Measurements from ENCODE around the gene CHD9NB. TPM values are rescaled to one million over a fixed set of nuclear protein-coding genes. Genes with fewer than 3 reads are reported as not detected.
A peak's percentile ranks its signal among the peaks of the same experiment; 100 is the strongest.

The CHD9NB gene
- polyA plus RNA-seq, 1 experiment: 0.78 TPM

DNA sequence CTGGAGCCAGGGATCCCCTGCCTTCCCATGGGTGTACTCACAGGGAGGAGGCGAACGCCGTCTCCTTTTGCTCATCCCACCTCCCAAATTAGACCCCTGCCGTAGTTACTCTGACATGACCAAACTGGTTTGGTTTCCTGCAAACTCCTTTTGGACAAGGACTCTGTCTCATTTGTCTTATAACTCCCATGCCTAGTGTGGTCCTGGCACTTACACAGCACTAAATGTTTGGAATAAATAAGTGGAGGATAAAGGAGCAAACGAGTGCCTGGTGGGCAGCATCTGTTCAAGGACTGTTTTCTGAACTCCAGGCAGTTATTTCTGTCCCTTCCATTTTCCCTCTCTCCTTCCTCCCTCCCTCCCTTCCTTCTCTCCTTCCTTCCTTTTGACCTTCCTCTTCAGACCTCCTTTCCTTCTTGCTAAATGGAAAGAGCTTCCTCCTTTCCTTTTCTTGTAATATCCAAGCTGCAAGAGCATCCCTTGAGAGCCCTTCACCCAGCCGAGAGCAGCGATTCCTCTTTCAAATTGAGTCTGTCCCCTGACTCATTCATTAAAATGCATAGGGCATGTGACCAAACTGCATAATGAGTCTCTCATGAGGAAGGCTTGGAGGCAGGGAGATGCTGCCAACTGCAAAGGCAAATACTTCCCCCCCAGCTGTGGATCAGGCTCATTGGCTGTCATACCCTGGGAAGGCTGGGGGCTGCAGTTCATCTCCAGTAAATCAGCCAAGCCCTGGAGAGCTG lies 38.9 kb upstream of the CHD9NB start:
- ChIA-PET POLR2A (interaction anchor here (0.7 kb wide), 3 partner anchors 20 to 165 kb away, joined by 3 to 8 read pairs (median 4); no protein-coding TSS in a partner anchor), CTCF (interaction anchor here (0.9 to 2.9 kb wide), 2 partner anchors 37 to 38 kb away, joined by 3 to 13 read pairs; partner anchors contain the start of gene CHD9)

DNA sequence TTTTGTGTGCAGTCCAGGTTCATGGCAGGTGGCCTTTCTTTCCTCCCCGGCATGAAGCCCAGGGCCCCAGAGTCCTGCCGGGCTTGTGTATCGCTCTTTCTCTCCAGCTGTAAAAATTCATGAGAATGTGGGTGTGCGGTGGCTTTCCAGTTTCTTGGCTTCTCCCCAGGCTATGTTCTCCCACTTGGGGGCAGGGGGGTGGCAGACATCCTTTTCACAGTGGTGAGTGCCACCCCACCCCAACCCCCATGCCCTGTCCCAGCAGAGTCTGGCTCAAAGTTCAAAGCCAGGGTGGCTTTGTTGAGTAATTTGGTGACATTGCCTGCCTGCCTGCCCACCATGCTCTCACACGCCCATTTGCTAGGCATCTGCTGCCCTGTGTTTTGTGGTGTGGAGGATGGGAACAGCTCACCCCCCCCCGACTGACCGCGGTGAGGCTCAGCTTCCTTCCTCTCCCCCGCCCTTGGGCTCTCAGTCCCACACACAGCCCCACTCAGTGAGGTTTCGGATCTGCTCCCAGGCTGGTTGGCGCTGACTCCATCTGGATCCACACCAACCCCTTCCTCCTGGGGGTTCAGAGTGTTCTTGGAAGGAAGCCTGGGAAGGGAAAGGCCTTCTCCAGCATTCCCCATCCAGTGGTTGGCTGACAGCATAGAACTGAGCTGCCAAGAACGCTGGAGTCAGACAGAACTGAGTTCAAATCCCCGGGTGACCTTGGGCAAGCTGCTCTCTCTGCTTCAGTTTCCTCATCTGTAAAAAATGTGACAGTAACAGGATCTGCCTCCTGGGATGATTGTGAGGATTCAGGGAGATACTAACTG lies 38.1 kb upstream of the CHD9NB start:
- Histone ChIP-seq H3K27me3 (ENCODE audit: control insufficient read depth, insufficient read depth, low read length) (no peaks in the 10 kb centered on the region), H3K4me3 (ENCODE audit: low read depth, low read length) (no peak overlapping the region), H3K36me3 (ENCODE audit: control insufficient read depth, insufficient read depth, low read length) (no peaks in the 10 kb centered on the region)
- TF ChIP-seq, protein P1, sequence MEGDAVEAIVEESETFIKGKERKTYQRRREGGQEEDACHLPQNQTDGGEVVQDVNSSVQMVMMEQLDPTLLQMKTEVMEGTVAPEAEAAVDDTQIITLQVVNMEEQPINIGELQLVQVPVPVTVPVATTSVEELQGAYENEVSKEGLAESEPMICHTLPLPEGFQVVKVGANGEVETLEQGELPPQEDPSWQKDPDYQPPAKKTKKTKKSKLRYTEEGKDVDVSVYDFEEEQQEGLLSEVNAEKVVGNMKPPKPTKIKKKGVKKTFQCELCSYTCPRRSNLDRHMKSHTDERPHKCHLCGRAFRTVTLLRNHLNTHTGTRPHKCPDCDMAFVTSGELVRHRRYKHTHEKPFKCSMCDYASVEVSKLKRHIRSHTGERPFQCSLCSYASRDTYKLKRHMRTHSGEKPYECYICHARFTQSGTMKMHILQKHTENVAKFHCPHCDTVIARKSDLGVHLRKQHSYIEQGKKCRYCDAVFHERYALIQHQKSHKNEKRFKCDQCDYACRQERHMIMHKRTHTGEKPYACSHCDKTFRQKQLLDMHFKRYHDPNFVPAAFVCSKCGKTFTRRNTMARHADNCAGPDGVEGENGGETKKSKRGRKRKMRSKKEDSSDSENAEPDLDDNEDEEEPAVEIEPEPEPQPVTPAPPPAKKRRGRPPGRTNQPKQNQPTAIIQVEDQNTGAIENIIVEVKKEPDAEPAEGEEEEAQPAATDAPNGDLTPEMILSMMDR (IDR thresholded peaks at IDR 0.05; ENCODE audit: insufficient read depth, low read depth, low read length): no peak
- ChIA-PET CTCF (interaction anchor here (1.8 to 2.9 kb wide), 2 partner anchors 36 to 39 kb away, joined by 3 to 13 read pairs; partner anchors contain the start of gene CHD9), POLR2A (interaction anchor here (0.6 to 0.7 kb wide), 3 partner anchors 21 to 1245 kb away, joined by 3 to 17 read pairs (median 3); no protein-coding TSS in a partner anchor)
- peak; percentile 96 for DNase-seq (ENCODE audit: low read depth)

More for the DNA sequence above, 38.9 kb upstream of the CHD9NB start:
- TF ChIP-seq, protein P1 (IDR thresholded peaks at IDR 0.05; ENCODE audit: insufficient read depth, low read depth, low read length): no peak
- H3K4me3 ChIP-seq (ENCODE audit: low read depth, low read length): no peak overlapping the region
- H3K36me3 ChIP-seq (ENCODE audit: control insufficient read depth, insufficient read depth, low read length): no peaks in the 10 kb centered on the region
- DNase-seq (ENCODE audit: low read depth): peak; percentile 61
- H3K27me3 ChIP-seq (ENCODE audit: control insufficient read depth, insufficient read depth, low read length): no peaks in the 10 kb centered on the region

DNA sequence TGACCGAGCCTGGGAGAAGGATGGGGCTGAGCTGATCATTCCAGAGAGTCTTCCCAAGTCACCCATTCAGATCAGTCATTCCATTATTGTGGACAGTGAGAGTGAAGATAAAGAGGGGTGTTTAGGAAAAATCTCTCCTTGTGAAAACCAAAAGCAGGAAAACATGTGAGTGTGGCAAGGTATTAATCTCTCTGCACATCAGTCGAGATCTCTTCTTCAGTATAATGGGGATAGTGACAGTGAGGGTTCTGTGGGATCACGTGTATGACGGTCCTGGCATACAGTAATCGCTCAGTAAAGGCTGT lies 37.5 kb upstream of the CHD9NB start:
- Histone ChIP-seq H3K36me3 (ENCODE audit: control insufficient read depth, insufficient read depth, low read length) (no peaks in the 10 kb centered on the region), H3K27me3 (ENCODE audit: control insufficient read depth, insufficient read depth, low read length) (no peaks in the 10 kb centered on the region), H3K4me3 (ENCODE audit: low read depth, low read length) (no peak overlapping the region)
- TF ChIP-seq, protein P1 (IDR thresholded peaks at IDR 0.05; ENCODE audit: insufficient read depth, low read depth, low read length): no peak
- DNase-seq (ENCODE audit: low read depth): no peak
- ChIA-PET CTCF (interaction anchor here (1.8 to 2.9 kb wide), 2 partner anchors 35 to 39 kb away, joined by 3 to 13 read pairs; partner anchors contain the start of gene CHD9), POLR2A (interaction anchor here (0.6 kb wide), 2 partner anchors 40 to 42 kb away, joined by 3 read pairs; no protein-coding TSS in a partner anchor)

DNA sequence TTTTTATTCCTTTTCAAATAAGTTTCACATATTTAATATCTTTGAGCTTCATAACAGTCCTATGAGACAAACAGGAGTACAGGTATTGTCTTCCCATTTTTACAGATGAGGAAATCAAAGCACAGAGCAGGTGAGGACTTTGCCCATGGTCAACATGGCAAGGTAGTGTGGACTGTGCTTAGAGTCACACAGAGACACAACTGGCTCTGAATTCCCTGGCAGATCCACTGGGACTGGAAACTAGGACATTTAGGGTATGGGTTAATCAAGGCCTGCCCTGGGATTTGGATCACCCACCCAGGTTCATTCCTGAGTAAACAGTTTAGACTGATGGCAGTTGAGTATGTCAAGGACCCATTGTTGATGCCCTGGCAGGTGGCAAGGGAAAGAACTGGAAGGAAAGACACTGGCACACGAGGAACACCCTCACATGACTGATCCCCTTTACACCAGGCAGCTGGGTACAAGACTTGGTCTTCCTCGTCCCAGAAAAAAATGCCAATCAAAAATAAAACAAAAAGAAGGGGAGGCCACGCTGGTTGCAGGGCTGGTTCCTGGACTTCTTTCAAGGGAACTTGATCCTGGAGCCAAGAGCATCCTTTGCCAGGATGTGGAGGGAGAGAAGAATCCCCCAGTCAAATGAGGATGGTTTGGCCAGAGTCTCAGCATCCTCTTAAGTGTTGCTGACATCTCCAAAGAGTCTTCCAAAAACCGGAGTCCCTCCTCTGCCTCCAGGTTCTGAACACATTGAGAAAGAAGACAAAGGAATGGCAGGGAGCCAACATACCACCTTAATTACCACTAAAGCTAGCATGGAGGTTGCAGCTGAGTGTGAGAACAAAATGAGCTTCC lies 37.0 kb upstream of the CHD9NB start:
- Histone ChIP-seq H3K36me3 (ENCODE audit: control insufficient read depth, insufficient read depth, low read length) (no peaks in the 10 kb centered on the region), H3K4me3 (ENCODE audit: low read depth, low read length) (no peak overlapping the region), H3K27me3 (ENCODE audit: control insufficient read depth, insufficient read depth, low read length) (no peaks in the 10 kb centered on the region)
- ChIA-PET POLR2A (interaction anchor here (0.6 kb wide), 2 partner anchors 40 to 42 kb away, joined by 3 read pairs; no protein-coding TSS in a partner anchor), CTCF (interaction anchor here (1.6 to 2.9 kb wide), 3 partner anchors 10 to 40 kb away, joined by 3 to 13 read pairs (median 6); partner anchors contain the start of gene CHD9)
- TF ChIP-seq, protein P1 (IDR thresholded peaks at IDR 0.05; ENCODE audit: insufficient read depth, low read depth, low read length): no peak
- no peak for DNase-seq (ENCODE audit: low read depth)
